GM19035 (cell line): ENCODE measurements around the gene EDDM13.
"Not testable (repeated sequence)": the region's sequence is repeated elsewhere in the genome, so short reads cannot be mapped to it uniquely, and the experiment has no call there.

Experiments
- ATAC-seq: cut with Tn5 transposase; IDR thresholded peaks from one replicate; pipeline ENCODE4 v1.9.1; 2021; ENCODE audit not compliant: unreplicated experiment

The EDDM13 gene

GRCh38 chr19:56321254-56321988 lies 48.9 kb downstream of the EDDM13 start:
- ATAC-seq = no peak

DNA sequence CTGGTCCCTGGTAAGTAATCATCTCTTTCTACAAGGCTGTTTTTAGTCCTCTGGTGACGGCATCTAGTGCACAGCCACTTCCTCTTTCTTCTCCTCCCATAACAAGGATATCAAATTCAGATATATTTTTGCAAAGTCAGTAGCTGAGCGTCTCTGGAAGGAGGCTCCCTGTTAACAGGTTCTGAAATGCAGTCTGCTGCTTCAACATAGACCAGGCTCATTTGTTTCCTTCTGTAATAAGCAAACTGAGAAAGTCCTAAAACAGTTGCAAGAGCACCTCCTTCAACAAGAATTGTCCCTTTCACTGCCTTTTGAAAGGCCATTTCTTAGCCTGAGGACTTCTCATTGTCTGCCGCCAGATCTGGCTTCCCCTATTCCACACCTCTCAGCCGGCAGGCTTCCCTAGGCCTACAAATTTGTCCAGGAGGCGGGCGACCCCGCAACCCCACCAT lies 49.5 kb downstream of the EDDM13 start:
- no peak for ATAC-seq

DNA sequence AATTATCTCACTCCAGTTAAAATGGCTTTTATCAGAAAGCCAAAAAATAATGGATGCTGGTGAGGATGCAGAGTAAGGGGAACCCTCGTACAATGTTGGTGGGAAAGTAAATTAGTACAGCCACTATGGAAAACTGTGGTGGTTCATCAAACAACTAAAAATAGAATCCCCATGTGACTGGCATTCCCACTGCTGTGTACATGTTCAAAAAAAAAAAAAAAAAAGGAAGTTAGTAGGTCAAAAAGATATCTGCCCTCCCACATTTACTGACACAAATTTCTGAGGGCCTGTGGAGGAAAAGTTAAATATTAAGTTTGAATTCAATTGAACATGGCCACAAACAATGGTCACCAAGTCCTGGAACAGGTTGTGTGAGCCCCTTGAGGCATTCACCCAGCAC lies 51.9 kb downstream of the EDDM13 start:
- no peak for ATAC-seq

- ATAC-seq = no peak
Observed at GRCh38 chr19:56332695-56333094, 60.1 kb downstream of the EDDM13 start.

DNA sequence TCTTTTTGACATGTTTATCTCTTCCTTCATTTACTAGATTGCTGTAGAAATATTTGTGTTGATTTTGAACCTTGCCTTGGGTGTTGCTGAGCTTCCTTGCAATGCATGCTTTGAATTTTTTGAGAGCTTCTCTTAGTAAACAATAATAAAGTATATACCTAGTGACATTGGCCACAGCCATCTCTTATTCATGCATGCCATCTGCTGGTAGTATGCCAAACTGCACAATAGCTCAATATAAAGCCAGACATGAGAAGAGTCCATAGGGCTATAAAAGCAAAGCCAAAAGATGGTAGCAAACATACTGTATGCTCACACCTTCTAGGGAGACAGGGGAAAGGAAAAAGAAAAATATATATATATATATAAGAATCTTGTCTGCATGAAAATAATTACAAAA lies 61.0 kb downstream of the EDDM13 start:
- no peak for ATAC-seq

DNA sequence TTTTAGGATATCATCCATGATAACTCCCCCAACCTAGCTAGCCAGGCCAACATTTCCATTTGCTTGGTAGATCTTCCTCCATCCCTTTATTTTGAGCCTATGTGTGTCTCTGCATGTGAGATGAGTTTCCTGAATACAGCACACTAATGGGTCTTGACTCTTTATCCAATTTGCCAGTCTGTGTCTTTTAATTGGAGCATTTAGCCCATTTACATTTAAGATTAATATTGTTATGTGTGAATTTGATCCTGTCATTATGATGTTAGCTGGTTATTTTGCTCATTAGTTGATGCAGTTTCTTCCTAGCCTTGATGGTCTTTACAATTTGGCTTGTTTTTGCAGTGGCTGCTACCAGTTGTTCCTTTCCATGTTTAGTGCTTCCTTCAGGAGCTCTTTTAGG lies 62.8 kb downstream of the EDDM13 start:
- ATAC-seq = not testable (repeated sequence)

DNA sequence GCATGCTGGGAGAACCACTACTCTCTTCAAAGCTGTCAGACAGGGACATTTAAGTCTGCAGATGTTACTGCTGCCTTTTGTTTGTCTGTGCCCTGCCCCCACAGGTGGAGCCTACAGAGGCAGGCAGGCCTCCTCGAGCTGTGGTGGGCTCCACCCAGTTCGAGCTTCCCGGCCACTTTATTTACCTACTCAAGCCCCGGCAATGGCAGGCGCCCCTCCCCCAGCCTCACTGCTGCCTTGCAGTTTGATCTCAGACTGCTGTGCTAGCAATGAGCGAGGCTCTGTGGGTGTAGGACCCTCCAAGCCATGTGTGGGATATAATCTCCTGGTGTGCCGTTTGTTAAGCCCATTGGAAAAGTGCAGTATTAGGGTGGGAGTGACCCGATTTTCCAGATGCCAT lies 64.5 kb downstream of the EDDM13 start:
- ATAC-seq = not testable (repeated sequence)

DNA sequence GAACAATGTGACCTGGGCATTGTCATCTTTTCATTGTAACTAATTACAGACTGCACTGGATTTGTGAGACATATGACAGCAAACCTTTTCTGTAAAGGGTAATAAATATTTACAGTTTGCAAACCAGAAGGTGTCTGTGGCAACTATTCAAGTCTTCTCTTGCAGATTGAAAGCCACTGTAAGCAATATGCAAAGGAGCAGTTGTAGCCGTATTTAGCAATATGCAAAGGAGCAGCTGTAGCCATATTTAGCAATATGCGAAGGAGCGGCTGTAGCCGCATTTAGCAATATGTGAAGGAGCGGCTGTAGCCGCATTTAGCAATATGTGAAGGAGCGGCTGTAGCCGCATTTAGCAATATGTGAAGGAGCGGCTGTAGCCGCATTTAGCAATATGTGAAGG lies 66.5 kb downstream of the EDDM13 start:
- ATAC-seq = not testable (repeated sequence)

DNA sequence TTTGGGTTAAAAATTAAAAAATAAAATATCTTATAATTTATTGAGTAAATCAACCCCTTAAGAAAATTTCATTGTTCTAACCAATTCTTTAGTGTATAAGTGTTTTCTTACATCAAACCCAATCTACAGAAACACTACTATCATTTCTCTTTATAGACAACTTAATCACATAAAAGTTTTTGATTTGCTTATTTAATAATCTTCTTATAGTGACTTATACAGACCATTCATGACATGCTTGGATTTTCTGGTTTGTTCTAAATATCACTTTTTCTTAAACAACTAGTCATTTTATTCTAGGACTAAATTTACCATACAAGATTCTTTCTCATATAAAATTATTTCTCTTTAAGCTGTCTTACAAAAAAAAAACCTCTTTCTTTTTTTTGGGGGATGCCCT lies 69.4 kb downstream of the EDDM13 start:
- no peak for ATAC-seq

DNA sequence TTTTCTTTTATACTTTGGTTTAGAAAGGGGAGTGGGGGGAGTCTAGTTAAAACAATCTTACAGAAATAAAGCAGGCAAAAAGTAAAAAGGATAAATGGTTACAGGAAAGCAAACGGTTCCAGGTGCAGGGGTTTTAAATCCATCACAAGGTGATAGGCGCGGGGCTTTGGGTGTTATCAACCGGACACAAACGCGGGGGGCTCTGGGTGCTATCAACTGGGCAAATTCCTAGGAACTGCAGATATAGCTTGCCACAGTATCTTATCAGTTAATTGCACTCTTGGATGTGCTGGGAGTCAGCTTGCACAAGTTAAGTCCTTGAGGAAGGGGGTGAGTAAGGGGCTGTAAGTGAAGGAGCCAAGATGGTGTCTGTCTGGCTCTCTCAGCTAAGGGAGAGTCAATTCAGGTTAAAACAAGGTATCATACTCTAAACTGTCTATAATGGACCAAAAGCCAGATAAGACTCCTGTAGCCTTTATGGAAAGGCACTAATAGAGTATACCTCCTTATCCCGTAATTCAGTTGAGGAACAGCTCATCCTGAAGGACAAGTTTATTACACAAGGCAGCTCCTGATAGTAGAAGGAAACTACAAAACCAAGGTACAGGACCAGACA lies 74.7 kb downstream of the EDDM13 start:
- no peak for ATAC-seq

- no peak for ATAC-seq
Observed at GRCh38 chr19:56348289-56348877, 75.8 kb downstream of the EDDM13 start.

- no peak for ATAC-seq
Observed at GRCh38 chr19:56350416-56351045, 78.0 kb downstream of the EDDM13 start.

DNA sequence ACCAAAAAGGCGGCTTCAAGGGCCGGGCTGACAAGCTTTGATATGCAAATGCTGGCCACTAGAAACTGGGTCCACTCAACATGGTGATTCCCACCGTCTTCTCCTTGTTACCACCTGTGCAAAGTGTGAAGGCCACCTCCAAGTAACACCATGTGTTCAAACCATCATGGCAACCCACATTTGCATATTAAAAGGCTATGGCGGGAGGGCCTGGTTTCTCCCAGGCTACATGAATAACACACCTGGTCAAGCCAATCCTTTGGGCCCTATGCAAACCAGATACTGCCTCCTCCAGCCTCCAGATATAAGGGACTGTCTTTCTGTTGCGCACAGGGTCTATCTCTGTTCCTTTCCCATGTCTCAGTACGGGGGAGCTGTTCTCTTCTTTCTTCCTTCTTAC lies 78.7 kb downstream of the EDDM13 start:
- no peak for ATAC-seq

- ATAC-seq = no peak
Observed at GRCh38 chr19:56355517-56355916, 83.0 kb downstream of the EDDM13 start.

GRCh38 chr19:56356944-56357343 lies 84.4 kb downstream of the EDDM13 start:
- no peak for ATAC-seq
